HL-60 (cell line): ENCODE results near the gene STT3B.

Experiments
- DNase-seq, 2 experiments: peaks; one replicate each; pipeline ENCODE4 v3.0.0-alpha.2; 2010 to 2020; ENCODE audit warnings: low read depth in 1 of 2, low spot score in 1 of 2
- H3K27ac ChIP-seq: fragments of 250-450 bp; sonication (Bioruptor Pico); replicated peaks from 2 replicates; pipeline ENCODE4 v1.5.1; 2020; ENCODE audit warnings: mild to moderate bottlenecking, moderate library complexity
- H3K27me3 ChIP-seq: fragments of 250-450 bp; sonication (Bioruptor Pico); 2 replicates; pipeline ENCODE4 v1.5.1; 2021; ENCODE audit warnings: mild to moderate bottlenecking, moderate library complexity; ENCODE audit not compliant: insufficient read depth, poor library complexity, severe bottlenecking
- H3K4me3 ChIP-seq: replicated peaks from 2 replicates; pipeline ENCODE4 v1.5.1; 2011; ENCODE audit warnings: mild to moderate bottlenecking, control low read depth, low read length; ENCODE audit not compliant: insufficient read depth
- CTCF ChIP-seq: IDR thresholded peaks from one replicate; pipeline ENCODE4 v1.5.1; 2011; ENCODE audit warnings: low read length, control low read depth, inconsistent platforms; ENCODE audit not compliant: insufficient read depth
- GABPA ChIP-seq: IDR thresholded peaks from 2 replicates; pipeline ENCODE4 v1.6.1; 2012; ENCODE audit warnings: low read depth
- POLR2AphosphoS5 ChIP-seq: IDR thresholded peaks from 2 replicates; pipeline ENCODE4 v1.6.1; 2012; ENCODE audit warnings: low read depth
- REST ChIP-seq: IDR thresholded peaks from 2 replicates; pipeline ENCODE4 v1.6.1; 2012; ENCODE audit warnings: low read depth; ENCODE audit not compliant: insufficient replicate concordance
- SPI1 ChIP-seq: IDR thresholded peaks from 2 replicates; pipeline ENCODE4 v1.6.1; 2012; ENCODE audit warnings: low read depth, mild to moderate bottlenecking, borderline replicate concordance

STT3B gene

GRCh38 chr3:31615071-31615875 is 82.5 kb downstream of the STT3B start:
- H3K4me3 ChIP-seq = no peak overlapping the region
- H3K27me3 ChIP-seq = no peaks in the 10 kb centered on the region
- no peak overlapping the region for H3K27ac ChIP-seq
- DNase-seq = no peak
- TF ChIP-seq REST (no peak), SPI1 (no peak), POLR2AphosphoS5 (no peak), GABPA (no peak), CTCF (no peak)

GRCh38 chr3:31616711-31617110 is 84.0 kb downstream of the STT3B start:
- no peak overlapping the region for H3K27ac ChIP-seq
- no peak for DNase-seq
- H3K4me3 ChIP-seq = no peak overlapping the region
- TF ChIP-seq SPI1 (no peak), CTCF (no peak)
- no peaks in the 10 kb centered on the region for H3K27me3 ChIP-seq

- Histone ChIP-seq H3K4me3 (no peak overlapping the region), H3K27me3 (no peaks in the 10 kb centered on the region), H3K27ac (no peak overlapping the region)
- DNase-seq = no peak
- TF ChIP-seq CTCF (no peak), SPI1 (no peak), POLR2AphosphoS5 (no peak), REST (no peak)
Observed at GRCh38 chr3:31620656-31621055, 87.9 kb downstream of the STT3B start.

GRCh38 chr3:31621314-31621713 is 88.6 kb downstream of the STT3B start:
- TF ChIP-seq SPI1 (no peak), POLR2AphosphoS5 (no peak), REST (no peak), CTCF (no peak), GABPA (no peak)

More at GRCh38 chr3:31621314-31621713, 88.6 kb downstream of the STT3B start:
- Histone ChIP-seq H3K27me3 (no peaks in the 10 kb centered on the region), H3K4me3 (no peak overlapping the region), H3K27ac (no peak overlapping the region)
- DNase-seq = no peak
